H1 (cell line): ENCODE measurements around the gene APOBR. TPM values are rescaled to one million over a fixed set of nuclear protein-coding genes. Genes with fewer than 3 reads are reported as not detected.
"Not testable (repeated sequence)": the region's sequence is repeated elsewhere in the genome, so short reads cannot be mapped to it uniquely, and the experiment has no call there.

Experiments
- CTCF ChIA-PET: fragments of 300-600 bp; sonication (Branson Sonifier 250); formaldehyde crosslinking; loops from one replicate; lab custom pipeline; 2021; ENCODE audit not compliant: partially characterized antibody; lab: Charles Lee
- POLR2A ChIA-PET: fragments of 300-600 bp; sonication (Branson Sonifier 250); formaldehyde crosslinking; loops from one replicate; lab custom pipeline; 2021; ENCODE audit warnings: inconsistent platforms; ENCODE audit not compliant: partially characterized antibody; lab: Charles Lee
- DNase-seq, 2 experiments: peaks; one replicate each; pipeline versions ENCODE4 v3.0.0 to v3.0.0-alpha.2; 2010 to 2022; ENCODE audit warnings: low spot score in 2 of 2, low read depth in 1 of 2, mixed read lengths in 1 of 2
- FAIRE-seq: peaks from 2 replicates; lab custom pipeline; 2011; peaks lifted over from hg19 to GRCh38; lab: Jason Lieb, UNC
- H2AFZ ChIP-seq: 2 replicates; pipeline ENCODE4 v1.8.1; 2012; ENCODE audit warnings: low read length, inconsistent platforms
- H2AK5ac ChIP-seq: 2 replicates; pipeline ENCODE4 v1.6.1; 2013; ENCODE audit warnings: low read depth, low read length
- H2BK120ac ChIP-seq: replicated peaks from 2 replicates; pipeline ENCODE3; 2013; ENCODE audit warnings: low read depth, low read length, inconsistent platforms
- H2BK12ac ChIP-seq: 2 replicates; pipeline ENCODE4 v1.6.1; 2013; ENCODE audit warnings: low read depth, low read length
- H2BK15ac ChIP-seq: 2 replicates; pipeline ENCODE4 v1.6.1; 2013; ENCODE audit warnings: low read length
- H2BK20ac ChIP-seq: 2 replicates; pipeline ENCODE4 v1.6.1; 2013; ENCODE audit warnings: low read length
- H2BK5ac ChIP-seq: 2 replicates; pipeline ENCODE4 v1.6.1; 2013; ENCODE audit warnings: low read depth, low read length
- H3K14ac ChIP-seq: 2 replicates; pipeline ENCODE4 v1.6.1; 2013; ENCODE audit warnings: inconsistent platforms; ENCODE audit not compliant: insufficient read length
- H3K18ac ChIP-seq: 2 replicates; pipeline ENCODE4 v1.6.1; 2013; ENCODE audit warnings: low read length; ENCODE audit errors: extremely low read depth
- H3K23ac ChIP-seq: 2 replicates; pipeline ENCODE4 v1.6.1; 2013; ENCODE audit warnings: inconsistent platforms; ENCODE audit not compliant: insufficient read length
- H3K23me2 ChIP-seq: 2 replicates; pipeline ENCODE4 v1.6.1; 2013; ENCODE audit warnings: low read depth, low read length
- H3K27ac ChIP-seq: 2 replicates; pipeline ENCODE4 v1.6.1; 2011; ENCODE audit warnings: low read depth, low read length, inconsistent platforms
- H3K27me3 ChIP-seq, 4 experiments: replicated peaks in 1 of 4; 1 replicate in 1 of 4; 2 replicates in 3 of 4; pipeline versions ENCODE4 v1.6.1 to v1.8.1; 2011 to 2013; ENCODE audit warnings: low read length in 3 of 4, mild to moderate bottlenecking in 3 of 4, inconsistent platforms in 2 of 4, mixed read lengths in 2 of 4, moderate library complexity in 1 of 4; ENCODE audit not compliant: control insufficient read depth in 3 of 4, insufficient read depth in 3 of 4; ENCODE audit errors: extremely low read depth in 1 of 4
- H3K36me3 ChIP-seq, 4 experiments: 2 replicates each; pipeline versions ENCODE4 v1.6.1 to v1.8.1; 2011 to 2013; ENCODE audit warnings: mild to moderate bottlenecking in 4 of 4, low read length in 3 of 4, moderate library complexity in 2 of 4, control low read depth in 1 of 4, inconsistent platforms in 1 of 4; ENCODE audit not compliant: insufficient read depth in 4 of 4, control insufficient read depth in 2 of 4
- H3K4ac ChIP-seq: replicated peaks from 2 replicates; pipeline ENCODE3; 2013; ENCODE audit warnings: low read length, low read depth, mixed read lengths, inconsistent platforms; ENCODE audit not compliant: insufficient read length
- H3K4me1 ChIP-seq, 4 experiments: replicated peaks in 1 of 4; 1 replicate in 1 of 4; 2 replicates in 3 of 4; pipeline versions ENCODE4 v1.6.1 to v1.8.1; 2011 to 2013; ENCODE audit warnings: low read length in 3 of 4, inconsistent platforms in 2 of 4, mixed read lengths in 1 of 4; ENCODE audit not compliant: insufficient read depth in 4 of 4, control insufficient read depth in 3 of 4
- H3K4me2 ChIP-seq, 2 experiments: 2 replicates each; pipeline versions ENCODE4 v1.6.1 to v1.8.1; 2011 to 2013; ENCODE audit warnings: low read depth in 2 of 2, low read length in 2 of 2, control low read depth in 1 of 2, inconsistent platforms in 1 of 2, mild to moderate bottlenecking in 1 of 2; ENCODE audit not compliant: insufficient read depth in 1 of 2
- H3K4me3 ChIP-seq, 4 experiments: fragments of 200-600, 300-600 bp in 1 of 4; sonication (generic), shearing (Covaris generic), sonication (Bioruptor Twin) in 1 of 4; 2 replicates each; pipeline versions ENCODE4 v1.5.1 to v1.8.1; 2011 to 2016; ENCODE audit warnings: low read length in 4 of 4, low read depth in 3 of 4, control low read depth in 2 of 4, inconsistent platforms in 2 of 4, mild to moderate bottlenecking in 2 of 4, mixed read lengths in 1 of 4, moderate library complexity in 1 of 4; ENCODE audit not compliant: insufficient read depth in 2 of 4; ENCODE audit errors: extremely low read depth in 1 of 4
- H3K56ac ChIP-seq: replicated peaks from 2 replicates; pipeline ENCODE3; 2013; ENCODE audit warnings: low read depth, mild to moderate bottlenecking, mixed read lengths, low read length, inconsistent platforms; ENCODE audit not compliant: insufficient read length
- H3K79me1 ChIP-seq: 2 replicates; pipeline ENCODE4 v1.6.1; 2013; ENCODE audit warnings: low read depth, low read length, control low read depth
- H3K79me2 ChIP-seq, 2 experiments: 2 replicates each; pipeline versions ENCODE4 v1.6.1 to v1.8.1; 2012 to 2013; ENCODE audit warnings: low read length in 2 of 2, mild to moderate bottlenecking in 2 of 2, inconsistent platforms in 1 of 2; ENCODE audit not compliant: insufficient read depth in 2 of 2, control insufficient read depth in 1 of 2
- H3K9ac ChIP-seq, 4 experiments: replicated peaks in 1 of 4; 1 replicate in 1 of 4; 2 replicates in 3 of 4; pipeline versions ENCODE4 v1.6.1 to v1.8.1; 2011 to 2013; ENCODE audit warnings: low read depth in 3 of 4, low read length in 3 of 4, control low read depth in 2 of 4, mild to moderate bottlenecking in 2 of 4, moderate library complexity in 2 of 4, inconsistent platforms in 1 of 4; ENCODE audit errors: extremely low read depth in 1 of 4
- H3K9me3 ChIP-seq, 2 experiments: 2 replicates each; pipeline versions ENCODE4 v1.6.1 to v1.8.1; 2012 to 2013; ENCODE audit warnings: mild to moderate bottlenecking in 2 of 2, moderate library complexity in 2 of 2, control low read depth in 1 of 2, inconsistent platforms in 1 of 2, low read depth in 1 of 2, low read length in 1 of 2, mixed read lengths in 1 of 2; ENCODE audit not compliant: insufficient read depth in 2 of 2
- H4K20me1 ChIP-seq, 2 experiments: replicated peaks in 1 of 2; 2 replicates each; pipeline versions ENCODE3 to v1.8.1; 2011 to 2013; ENCODE audit warnings: inconsistent platforms in 2 of 2, low read length in 2 of 2, mild to moderate bottlenecking in 1 of 2; ENCODE audit not compliant: insufficient read depth in 2 of 2, control insufficient read depth in 1 of 2
- H4K5ac ChIP-seq: 2 replicates; pipeline ENCODE4 v1.6.1; 2013; ENCODE audit warnings: low read length, low read depth, mixed read lengths, inconsistent platforms; ENCODE audit not compliant: insufficient read length
- H4K8ac ChIP-seq: 2 replicates; pipeline ENCODE4 v1.8.0; 2013; ENCODE audit warnings: mild to moderate bottlenecking, moderate library complexity, low read length, inconsistent platforms; ENCODE audit not compliant: insufficient read depth; ENCODE audit errors: extremely low read depth
- H4K91ac ChIP-seq: replicated peaks from 2 replicates; pipeline ENCODE3; 2013; ENCODE audit warnings: low read length, mixed read lengths, inconsistent platforms; ENCODE audit not compliant: insufficient read length
- WGBS, 2 experiments: shearing (Covaris generic) in 1 of 2; methylation state at CpG; one replicate each; pipeline versions ENCODE4 v1.1.6 to v1.1.7; 2013 to 2015; ENCODE audit warnings: low lambda C conversion rate in 2 of 2, mixed read lengths in 2 of 2, inconsistent platforms in 1 of 2, low coverage in 1 of 2, missing lambda C conversion rate in 1 of 2; ENCODE audit not compliant: insufficient replicate concordance in 2 of 2, insufficient coverage in 1 of 2, insufficient read length in 1 of 2; ENCODE audit errors: extremely low coverage in 1 of 2, missing lambda C conversion rate in 1 of 2; 5-methylcytosine and 5-hydroxymethylcytosine counted together
- polyA plus RNA-seq, 7 experiments: library from polyadenylated mRNA; depleted of rRNA in 3 of 7; stranded (reverse) in 5 of 7; unstranded in 2 of 7; fragments of >200 nt in 5 of 7; fragments of 200-250 nt in 2 of 7; gene quantifications; 1 replicate in 5 of 7; 2 replicates in 1 of 7; 4 replicates in 1 of 7; pipeline versions ENCODE4 v1.2.1 to v1.2.3, GENCODE V29; 2011 to 2013; ENCODE audit warnings: missing spikeins in 2 of 7, mixed read lengths in 2 of 7
- total RNA-seq: library from RNA; stranded (reverse); fragmentation: NEBNext Ultra II Directional; extraction: Animal tissue kit (Norgen Biotek cat#: 25700); gene quantifications from 2 replicates; pipeline ENCODE4 v1.2.1, GENCODE V29; 2021

Gene APOBR
- total and polyA plus RNA-seq, 2 of the 8 experiments (the other 6 are each of a cell fraction or from before 2014, with no cell fraction given): not detected

DNA sequence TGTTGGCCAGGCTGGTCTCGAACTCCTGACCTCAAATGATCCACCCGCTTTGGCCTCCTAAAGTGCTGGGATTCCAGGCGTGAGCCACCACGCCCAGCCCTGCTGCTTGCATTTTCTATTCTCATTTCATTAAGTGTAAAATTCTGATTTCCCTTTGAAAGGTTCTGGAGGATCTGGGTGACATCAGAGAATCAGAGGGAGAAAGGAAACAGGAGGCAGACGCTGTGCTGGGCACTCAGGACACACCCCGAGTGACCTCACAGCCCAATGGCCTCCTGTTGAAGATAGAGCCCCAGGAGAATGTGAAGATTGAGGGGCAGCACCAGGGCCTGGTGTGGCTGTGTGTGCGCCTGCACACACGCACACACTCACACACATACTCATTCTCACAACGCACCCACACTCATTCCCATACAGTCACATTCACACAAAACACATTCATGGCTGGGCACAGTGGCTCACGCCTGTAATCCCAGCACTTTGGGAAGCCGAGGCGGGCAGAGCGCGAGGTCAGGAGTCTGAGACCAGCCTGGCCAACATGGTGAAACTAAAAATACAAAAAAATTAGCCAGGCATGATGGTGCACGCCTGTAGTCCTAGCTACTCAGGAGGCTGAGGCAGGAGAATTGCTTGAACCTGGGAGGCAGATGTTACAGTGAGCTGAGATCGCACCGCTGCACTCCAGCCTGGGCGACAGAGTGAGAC lies 6.2 kb downstream of the APOBR start:
- H3K18ac ChIP-seq, H3K79me1 ChIP-seq, H3K4me1 ChIP-seq, H3K56ac ChIP-seq, H3K14ac ChIP-seq, FAIRE-seq, H3K9ac ChIP-seq, H2BK120ac ChIP-seq, H3K4ac ChIP-seq, H2BK15ac ChIP-seq, H3K27me3 ChIP-seq, H2AK5ac ChIP-seq, H3K79me2 ChIP-seq, H3K27ac ChIP-seq, H3K9me3 ChIP-seq, H3K4me2 ChIP-seq, H3K36me3 ChIP-seq, DNase-seq, H4K91ac ChIP-seq, H2AFZ ChIP-seq, H4K8ac ChIP-seq, H2BK5ac ChIP-seq, H2BK12ac ChIP-seq, H2BK20ac ChIP-seq, H3K23ac ChIP-seq, H3K4me3 ChIP-seq, H4K20me1 ChIP-seq, POLR2A ChIA-PET, H4K5ac ChIP-seq: not testable (repeated sequence)
- 89% methylated on average over 18 of the region's 18 CpGs; no CpG with 5 or more reads in 1 of the 2 experiments for WGBS, 2 experiments
- peaks cover 10% of the 10 kb centered on the region; the same call in 1 of the 2 replicates for H3K23me2 ChIP-seq
- CTCF ChIA-PET: interaction anchor here (1.6 kb wide), 1 partner anchor 49 kb away, joined by 3 read pairs; no protein-coding TSS in a partner anchor
